ENCODE measurements around the gene SMCO4. TPM values are rescaled to one million over a fixed set of nuclear protein-coding genes. Genes with fewer than 3 reads are reported as not detected.
A peak's percentile ranks its signal among the peaks of the same experiment; 100 is the strongest.

The SMCO4 gene
- total and polyA plus RNA-seq, 2 experiments from 2014 or later, result 42.2 to 49.0 TPM

DNA sequence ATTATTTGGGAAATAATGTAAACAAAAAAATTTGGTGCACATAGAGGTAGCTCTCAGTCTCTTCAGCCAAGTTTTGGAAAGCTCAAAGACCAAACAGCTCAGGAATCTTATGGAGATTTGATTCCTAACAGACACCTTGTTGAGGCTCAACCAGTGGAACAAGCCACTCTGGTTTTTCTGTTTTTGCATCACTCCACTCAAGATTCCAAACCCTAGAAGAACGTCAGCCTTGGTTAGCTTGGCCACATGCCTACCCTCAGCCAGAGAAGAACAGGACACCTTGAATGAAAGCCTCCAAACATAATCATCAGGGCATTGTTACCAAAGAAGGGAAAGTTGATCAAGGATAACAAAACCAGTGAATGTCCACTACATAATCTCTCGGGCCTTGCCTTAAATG, 3.8 kb upstream of the SMCO4 start:
- Histone ChIP-seq H2AFZ (peak overlapping the region; percentile 56), H3F3A (replicated peaks; ENCODE audit: low read depth) (no peaks in the 10 kb centered on the region), H3K36me3 (ENCODE audit: insufficient read depth) (no peaks in the 10 kb centered on the region), H3K27me3 (ENCODE audit: insufficient read depth) (no peaks in the 10 kb centered on the region), H3K9me2 (ENCODE audit: insufficient read depth) (no peaks in the 10 kb centered on the region), H3K27ac (ENCODE audit: low read depth) (no peak overlapping the region), H3K4me2 (no peak overlapping the region), H3K4me3 (no peak overlapping the region), H3K4me1 (ENCODE audit: insufficient read depth) (peaks cover 24% of the 10 kb centered on the region), H3K79me2 (replicated peaks; ENCODE audit: insufficient read depth) (peaks cover 4% of the 10 kb centered on the region), H4K20me1 (replicated peaks; ENCODE audit: insufficient read depth) (no peaks in the 10 kb centered on the region)
- H3K36me3 Mint-ChIP-seq (ENCODE audit: low read depth), result no peaks in the 10 kb centered on the region
- H3K4me3 Mint-ChIP-seq, result no peak overlapping the region
- DNase-seq (ENCODE audit: low spot score) (no peak), ATAC-seq (no peak)
- TF ChIP-seq ZNF114 (CRISPR knock-in tag; IDR thresholded peaks at IDR 0.05) (no peak), CREB1 (CRISPR knock-in tag; IDR thresholded peaks at IDR 0.05; ENCODE audit: low read depth) (no peak), EZH2phosphoT487 (IDR thresholded peaks at IDR 0.05; ENCODE audit: unreplicated experiment) (no peak), JUNB (IDR thresholded peaks at IDR 0.05; ENCODE audit: unreplicated experiment) (no peak), ZNF331 (CRISPR knock-in tag; IDR thresholded peaks at IDR 0.05; ENCODE audit: low read depth) (no peak), EZH2 (IDR thresholded peaks at IDR 0.05; ENCODE audit: low read depth, unreplicated experiment) (no peak), STAT1 (IDR thresholded peaks at IDR 0.05; ENCODE audit: unreplicated experiment) (no peak), POLR2AphosphoS5 (IDR thresholded peaks at IDR 0.05; ENCODE audit: low read depth) (no peak), NANOG (IDR thresholded peaks at IDR 0.05; ENCODE audit: borderline replicate concordance) (no peak)
- TF ChIP-seq, protein P1, sequence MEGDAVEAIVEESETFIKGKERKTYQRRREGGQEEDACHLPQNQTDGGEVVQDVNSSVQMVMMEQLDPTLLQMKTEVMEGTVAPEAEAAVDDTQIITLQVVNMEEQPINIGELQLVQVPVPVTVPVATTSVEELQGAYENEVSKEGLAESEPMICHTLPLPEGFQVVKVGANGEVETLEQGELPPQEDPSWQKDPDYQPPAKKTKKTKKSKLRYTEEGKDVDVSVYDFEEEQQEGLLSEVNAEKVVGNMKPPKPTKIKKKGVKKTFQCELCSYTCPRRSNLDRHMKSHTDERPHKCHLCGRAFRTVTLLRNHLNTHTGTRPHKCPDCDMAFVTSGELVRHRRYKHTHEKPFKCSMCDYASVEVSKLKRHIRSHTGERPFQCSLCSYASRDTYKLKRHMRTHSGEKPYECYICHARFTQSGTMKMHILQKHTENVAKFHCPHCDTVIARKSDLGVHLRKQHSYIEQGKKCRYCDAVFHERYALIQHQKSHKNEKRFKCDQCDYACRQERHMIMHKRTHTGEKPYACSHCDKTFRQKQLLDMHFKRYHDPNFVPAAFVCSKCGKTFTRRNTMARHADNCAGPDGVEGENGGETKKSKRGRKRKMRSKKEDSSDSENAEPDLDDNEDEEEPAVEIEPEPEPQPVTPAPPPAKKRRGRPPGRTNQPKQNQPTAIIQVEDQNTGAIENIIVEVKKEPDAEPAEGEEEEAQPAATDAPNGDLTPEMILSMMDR (conservative IDR thresholded peaks at IDR 0.05; ENCODE audit: low read depth in 2 of 2), result no peak
- TF ChIP-seq, protein P2, sequence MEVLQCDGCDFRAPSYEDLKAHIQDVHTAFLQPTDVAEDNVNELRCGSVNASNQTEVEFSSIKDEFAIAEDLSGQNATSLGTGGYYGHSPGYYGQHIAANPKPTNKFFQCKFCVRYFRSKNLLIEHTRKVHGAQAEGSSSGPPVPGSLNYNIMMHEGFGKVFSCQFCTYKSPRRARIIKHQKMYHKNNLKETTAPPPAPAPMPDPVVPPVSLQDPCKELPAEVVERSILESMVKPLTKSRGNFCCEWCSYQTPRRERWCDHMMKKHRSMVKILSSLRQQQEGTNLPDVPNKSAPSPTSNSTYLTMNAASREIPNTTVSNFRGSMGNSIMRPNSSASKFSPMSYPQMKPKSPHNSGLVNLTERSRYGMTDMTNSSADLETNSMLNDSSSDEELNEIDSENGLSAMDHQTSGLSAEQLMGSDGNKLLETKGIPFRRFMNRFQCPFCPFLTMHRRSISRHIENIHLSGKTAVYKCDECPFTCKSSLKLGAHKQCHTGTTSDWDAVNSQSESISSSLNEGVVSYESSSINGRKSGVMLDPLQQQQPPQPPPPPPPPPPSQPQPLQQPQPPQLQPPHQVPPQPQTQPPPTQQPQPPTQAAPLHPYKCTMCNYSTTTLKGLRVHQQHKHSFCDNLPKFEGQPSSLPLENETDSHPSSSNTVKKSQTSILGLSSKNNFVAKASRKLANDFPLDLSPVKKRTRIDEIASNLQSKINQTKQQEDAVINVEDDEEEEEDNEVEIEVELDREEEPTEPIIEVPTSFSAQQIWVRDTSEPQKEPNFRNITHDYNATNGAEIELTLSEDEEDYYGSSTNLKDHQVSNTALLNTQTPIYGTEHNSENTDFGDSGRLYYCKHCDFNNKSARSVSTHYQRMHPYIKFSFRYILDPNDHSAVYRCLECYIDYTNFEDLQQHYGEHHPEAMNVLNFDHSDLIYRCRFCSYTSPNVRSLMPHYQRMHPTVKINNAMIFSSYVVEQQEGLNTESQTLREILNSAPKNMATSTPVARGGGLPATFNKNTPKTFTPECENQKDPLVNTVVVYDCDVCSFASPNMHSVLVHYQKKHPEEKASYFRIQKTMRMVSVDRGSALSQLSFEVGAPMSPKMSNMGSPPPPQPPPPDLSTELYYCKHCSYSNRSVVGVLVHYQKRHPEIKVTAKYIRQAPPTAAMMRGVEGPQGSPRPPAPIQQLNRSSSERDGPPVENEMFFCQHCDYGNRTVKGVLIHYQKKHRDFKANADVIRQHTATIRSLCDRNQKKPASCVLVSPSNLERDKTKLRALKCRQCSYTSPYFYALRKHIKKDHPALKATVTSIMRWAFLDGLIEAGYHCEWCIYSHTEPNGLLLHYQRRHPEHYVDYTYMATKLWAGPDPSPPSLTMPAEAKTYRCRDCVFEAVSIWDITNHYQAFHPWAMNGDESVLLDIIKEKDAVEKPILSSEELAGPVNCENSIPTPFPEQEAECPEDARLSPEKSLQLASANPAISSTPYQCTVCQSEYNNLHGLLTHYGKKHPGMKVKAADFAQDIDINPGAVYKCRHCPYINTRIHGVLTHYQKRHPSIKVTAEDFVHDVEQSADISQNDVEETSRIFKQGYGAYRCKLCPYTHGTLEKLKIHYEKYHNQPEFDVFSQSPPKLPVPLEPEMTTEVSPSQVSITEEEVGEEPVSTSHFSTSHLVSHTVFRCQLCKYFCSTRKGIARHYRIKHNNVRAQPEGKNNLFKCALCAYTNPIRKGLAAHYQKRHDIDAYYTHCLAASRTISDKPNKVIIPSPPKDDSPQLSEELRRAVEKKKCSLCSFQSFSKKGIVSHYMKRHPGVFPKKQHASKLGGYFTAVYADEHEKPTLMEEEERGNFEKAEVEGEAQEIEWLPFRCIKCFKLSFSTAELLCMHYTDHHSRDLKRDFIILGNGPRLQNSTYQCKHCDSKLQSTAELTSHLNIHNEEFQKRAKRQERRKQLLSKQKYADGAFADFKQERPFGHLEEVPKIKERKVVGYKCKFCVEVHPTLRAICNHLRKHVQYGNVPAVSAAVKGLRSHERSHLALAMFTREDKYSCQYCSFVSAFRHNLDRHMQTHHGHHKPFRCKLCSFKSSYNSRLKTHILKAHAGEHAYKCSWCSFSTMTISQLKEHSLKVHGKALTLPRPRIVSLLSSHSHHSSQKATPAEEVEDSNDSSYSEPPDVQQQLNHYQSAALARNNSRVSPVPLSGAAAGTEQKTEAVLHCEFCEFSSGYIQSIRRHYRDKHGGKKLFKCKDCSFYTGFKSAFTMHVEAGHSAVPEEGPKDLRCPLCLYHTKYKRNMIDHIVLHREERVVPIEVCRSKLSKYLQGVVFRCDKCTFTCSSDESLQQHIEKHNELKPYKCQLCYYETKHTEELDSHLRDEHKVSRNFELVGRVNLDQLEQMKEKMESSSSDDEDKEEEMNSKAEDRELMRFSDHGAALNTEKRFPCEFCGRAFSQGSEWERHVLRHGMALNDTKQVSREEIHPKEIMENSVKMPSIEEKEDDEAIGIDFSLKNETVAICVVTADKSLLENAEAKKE (CRISPR knock-in tag; IDR thresholded peaks at IDR 0.05), result no peak
- TF ChIP-seq, protein P3, sequence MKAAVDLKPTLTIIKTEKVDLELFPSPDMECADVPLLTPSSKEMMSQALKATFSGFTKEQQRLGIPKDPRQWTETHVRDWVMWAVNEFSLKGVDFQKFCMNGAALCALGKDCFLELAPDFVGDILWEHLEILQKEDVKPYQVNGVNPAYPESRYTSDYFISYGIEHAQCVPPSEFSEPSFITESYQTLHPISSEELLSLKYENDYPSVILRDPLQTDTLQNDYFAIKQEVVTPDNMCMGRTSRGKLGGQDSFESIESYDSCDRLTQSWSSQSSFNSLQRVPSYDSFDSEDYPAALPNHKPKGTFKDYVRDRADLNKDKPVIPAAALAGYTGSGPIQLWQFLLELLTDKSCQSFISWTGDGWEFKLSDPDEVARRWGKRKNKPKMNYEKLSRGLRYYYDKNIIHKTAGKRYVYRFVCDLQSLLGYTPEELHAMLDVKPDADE (IDR thresholded peaks at IDR 0.05), result no peak
- TF ChIP-seq, protein P4, sequence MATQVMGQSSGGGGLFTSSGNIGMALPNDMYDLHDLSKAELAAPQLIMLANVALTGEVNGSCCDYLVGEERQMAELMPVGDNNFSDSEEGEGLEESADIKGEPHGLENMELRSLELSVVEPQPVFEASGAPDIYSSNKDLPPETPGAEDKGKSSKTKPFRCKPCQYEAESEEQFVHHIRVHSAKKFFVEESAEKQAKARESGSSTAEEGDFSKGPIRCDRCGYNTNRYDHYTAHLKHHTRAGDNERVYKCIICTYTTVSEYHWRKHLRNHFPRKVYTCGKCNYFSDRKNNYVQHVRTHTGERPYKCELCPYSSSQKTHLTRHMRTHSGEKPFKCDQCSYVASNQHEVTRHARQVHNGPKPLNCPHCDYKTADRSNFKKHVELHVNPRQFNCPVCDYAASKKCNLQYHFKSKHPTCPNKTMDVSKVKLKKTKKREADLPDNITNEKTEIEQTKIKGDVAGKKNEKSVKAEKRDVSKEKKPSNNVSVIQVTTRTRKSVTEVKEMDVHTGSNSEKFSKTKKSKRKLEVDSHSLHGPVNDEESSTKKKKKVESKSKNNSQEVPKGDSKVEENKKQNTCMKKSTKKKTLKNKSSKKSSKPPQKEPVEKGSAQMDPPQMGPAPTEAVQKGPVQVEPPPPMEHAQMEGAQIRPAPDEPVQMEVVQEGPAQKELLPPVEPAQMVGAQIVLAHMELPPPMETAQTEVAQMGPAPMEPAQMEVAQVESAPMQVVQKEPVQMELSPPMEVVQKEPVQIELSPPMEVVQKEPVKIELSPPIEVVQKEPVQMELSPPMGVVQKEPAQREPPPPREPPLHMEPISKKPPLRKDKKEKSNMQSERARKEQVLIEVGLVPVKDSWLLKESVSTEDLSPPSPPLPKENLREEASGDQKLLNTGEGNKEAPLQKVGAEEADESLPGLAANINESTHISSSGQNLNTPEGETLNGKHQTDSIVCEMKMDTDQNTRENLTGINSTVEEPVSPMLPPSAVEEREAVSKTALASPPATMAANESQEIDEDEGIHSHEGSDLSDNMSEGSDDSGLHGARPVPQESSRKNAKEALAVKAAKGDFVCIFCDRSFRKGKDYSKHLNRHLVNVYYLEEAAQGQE (IDR thresholded peaks at IDR 0.05; ENCODE audit: unreplicated experiment), result no peak
- peaks cover 36% of the 10 kb centered on the region for H3K4me1 Mint-ChIP-seq
- no peak overlapping the region for H3K27ac Mint-ChIP-seq
- H3K27me3 Mint-ChIP-seq (ENCODE audit: insufficient read depth, low read depth, poor library complexity), result peaks cover 7% of the 10 kb centered on the region
- H3K9me3 Mint-ChIP-seq, result no peaks in the 10 kb centered on the region

All from GM23338 (cell line).